Activated CD8-positive, alpha-beta memory T cell treated with anti-CD3 and anti-CD28 coated beads for 48 hours (primary cell): ENCODE results near the gene TMEM108.

ENCODE experiments used
- DNase-seq, 3 experiments: peaks; one replicate each; pipeline ENCODE4 v3.0.0-alpha.2; 2020; ENCODE audit warnings: low read depth in 2 of 3, low spot score in 2 of 3

Gene TMEM108

GRCh38 chr3:133274477-133274876 is 236.3 kb downstream of the TMEM108 start:
- no peak for DNase-seq

DNA sequence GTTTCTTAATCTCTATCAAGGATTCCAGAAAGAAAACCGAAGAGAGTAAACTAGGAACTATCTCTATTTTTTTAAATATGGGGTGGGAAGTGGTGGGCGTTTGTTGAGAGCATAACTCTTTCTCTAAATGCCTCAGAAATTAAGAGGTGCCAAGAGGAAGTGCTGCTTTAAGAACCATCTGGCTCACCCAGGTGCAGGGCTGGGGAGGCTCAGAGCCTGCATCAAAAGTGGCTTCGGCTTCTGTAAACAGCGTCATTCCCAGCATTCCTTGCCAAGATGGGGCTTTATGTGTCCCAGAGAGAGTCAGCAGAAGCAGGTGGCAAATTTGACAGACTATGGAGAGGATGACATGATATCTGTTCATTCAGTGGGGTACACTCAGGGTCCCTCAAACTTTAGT is 238.4 kb downstream of the TMEM108 start:
- DNase-seq: no peak

- no peak for DNase-seq
Measured at GRCh38 chr3:133277813-133278212, 239.6 kb downstream of the TMEM108 start.

DNA sequence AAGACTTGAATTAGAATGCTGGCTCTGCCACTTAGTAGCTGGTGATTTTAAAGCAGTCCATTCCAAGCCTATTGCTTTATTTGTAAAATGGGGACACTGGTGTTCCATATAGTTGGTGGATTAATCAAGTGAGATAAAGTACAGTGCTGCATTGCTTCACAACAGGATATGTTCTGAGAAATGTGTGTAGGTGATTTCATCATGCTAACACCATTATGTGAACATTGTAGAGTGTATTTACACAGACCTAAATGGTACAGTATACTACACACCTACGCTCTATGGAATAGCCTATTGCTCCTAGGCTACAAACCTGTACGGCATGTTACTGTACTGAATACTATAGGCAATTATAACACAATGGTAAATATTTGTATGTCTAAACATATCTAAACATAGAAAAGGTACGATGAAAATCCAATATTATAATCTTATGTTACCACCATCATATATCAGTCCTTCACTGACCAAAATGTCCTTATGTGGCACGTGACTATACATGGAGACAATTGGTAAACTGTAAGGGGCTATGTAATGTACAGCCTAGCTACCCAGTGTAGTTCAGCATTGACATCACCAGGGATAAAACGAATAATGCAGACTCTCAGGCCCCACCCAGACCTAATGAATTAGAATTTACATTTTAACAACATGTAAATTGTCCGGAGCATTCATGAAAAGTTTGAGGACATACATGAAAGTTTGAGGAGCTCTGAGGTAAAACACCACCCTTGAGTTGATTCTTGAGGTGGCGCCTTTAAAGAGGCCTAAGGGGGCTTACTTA is 240.3 kb downstream of the TMEM108 start:
- DNase-seq: no peak

DNA sequence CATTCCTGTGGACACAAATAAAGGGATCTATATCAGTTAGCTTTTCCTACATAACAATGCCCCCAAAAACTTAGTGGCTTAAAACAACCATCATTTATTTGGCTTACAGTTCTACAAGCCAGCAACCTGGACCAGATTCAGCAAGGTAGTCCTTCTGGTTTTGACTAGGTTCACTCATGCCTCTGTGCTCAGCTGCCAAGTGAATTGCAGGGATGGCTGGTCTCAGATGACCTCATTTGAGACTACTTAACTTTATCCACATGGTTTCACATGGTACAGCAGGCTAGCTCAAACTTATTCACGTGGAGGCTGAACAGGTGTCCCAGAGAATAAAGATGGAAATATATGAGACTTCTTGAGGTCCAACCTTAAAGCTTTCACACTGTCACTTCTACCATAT is 242.4 kb downstream of the TMEM108 start:
- no peak for DNase-seq

DNA sequence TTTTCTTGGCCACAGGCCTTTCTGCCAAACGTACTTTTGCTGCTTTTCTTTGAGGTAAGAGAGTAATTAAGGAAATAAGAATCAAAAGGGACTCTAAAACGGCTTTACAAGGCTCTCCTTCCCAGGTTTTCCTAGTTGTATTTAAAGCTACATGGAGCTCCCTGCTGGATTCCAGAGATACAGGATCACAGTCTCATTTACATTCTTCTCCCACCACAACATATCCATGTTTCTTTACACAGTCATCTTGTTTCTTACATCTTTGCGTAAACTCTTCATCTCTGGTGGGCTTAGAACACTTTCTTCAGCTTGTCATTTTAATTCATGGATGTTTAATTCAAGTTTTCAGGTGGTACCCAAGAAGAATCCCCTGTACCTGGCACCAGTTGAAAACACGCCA is 244.0 kb downstream of the TMEM108 start:
- DNase-seq: no peak

DNA sequence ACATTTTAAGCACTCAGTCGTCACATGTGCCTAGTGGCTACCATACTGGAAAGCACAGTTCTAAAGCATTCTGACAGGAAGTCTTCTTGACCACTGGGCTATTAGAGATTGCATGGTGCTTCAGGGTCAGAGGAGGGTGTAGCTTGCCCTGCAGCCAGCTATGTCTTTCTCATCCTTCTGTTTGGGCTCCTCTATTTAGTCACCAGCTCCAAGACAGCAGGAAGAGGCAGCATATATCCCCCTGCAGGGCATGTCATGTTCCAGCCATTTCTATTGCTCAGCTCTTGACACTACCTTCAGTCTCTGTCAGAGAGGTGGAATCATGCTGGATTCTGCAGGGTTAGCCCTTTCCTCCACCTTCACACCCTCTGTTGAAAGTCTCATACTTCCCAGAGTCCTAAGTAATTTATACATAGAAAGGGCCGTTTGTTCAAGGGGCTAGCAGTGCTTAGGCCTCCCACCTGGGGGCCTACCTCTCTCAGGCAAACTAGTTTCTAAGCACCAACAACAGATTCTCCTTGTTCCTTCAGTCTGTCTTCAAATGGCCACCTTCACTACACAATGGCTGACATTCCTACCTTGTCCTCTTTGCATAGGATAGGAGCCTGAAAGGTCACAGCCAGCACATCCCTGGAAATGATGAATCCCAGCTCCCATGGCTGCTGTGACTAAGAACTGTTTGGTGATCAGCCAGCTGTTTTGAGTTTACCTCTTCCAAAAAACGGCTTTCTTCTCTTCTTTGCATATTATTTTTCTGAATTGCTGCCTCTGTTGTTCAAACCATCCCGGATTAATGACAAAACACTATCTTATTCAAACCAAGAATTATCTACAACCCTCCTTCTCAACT is 246.0 kb downstream of the TMEM108 start:
- no peak for DNase-seq

- no peak for DNase-seq
Measured at GRCh38 chr3:133289322-133289721, 251.1 kb downstream of the TMEM108 start.

DNA sequence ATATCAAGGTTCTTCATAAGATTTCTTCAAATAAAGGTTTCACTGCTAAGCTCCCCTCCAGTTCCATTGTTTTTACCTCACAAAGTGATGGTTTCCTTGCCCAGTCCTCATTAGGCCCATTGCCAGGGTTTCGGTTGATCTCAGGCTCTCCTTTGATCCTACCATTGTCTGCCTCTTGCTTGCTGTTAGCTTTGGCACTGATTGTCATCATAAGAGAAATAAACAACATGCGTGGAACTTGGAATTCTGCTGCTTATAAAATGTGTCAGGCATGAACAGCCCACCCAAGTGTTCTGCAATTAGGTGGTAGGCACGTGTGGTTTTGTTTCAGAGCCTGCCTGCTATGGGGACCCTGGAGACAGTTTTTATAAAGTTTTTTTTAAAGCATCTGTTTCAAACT is 254.1 kb downstream of the TMEM108 start:
- DNase-seq: no peak

DNA sequence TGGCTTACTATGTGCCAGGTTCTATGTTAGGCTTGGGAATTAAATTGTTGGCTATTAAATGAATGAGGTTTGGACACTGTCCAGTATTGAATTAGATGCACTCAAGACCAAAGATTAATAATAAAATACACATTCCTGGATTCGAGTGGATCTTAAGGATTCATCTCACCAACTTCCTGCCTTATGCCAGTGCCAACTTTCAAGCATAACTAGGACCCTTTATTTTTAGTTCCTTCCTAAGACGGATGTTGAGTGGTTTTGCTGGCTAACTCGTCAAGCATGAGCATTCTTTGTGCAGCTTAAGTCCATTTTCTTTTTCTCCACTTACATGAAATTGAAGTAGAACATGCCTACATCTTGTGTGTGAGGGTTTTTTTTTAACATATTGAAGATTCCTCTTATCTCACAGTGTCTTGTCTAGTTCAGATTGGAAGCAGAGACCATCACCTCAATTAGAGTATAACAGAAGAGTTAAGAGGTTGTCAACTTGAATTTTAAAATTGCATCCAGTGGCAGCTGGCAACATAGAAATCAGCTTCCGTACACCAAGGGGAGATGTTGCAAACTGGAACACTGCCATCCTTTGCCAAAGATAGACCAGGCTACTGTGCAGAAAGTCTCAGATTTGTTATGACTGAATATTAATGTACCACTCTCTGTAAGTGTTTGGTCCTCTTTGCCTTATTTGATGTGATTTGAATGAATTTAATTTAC is 255.4 kb downstream of the TMEM108 start:
- DNase-seq: no peak

DNA sequence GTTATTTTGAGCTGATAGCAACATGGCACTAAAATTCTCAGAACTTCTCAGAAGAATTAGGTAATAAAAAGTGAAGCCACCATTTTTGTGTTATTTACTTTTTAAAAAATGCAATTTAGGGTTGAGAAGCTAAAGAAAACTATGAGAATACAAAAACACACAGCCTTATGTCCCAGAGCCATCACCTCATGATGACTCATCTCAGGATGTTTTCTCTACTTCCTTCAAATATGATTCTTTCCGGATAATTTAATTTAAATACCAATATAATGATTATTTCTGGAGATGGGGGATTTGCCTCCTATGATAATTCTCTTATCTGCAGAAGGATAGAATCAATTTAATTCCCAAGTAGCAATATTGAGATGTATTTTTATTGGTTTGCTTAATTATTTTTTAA is 256.1 kb downstream of the TMEM108 start:
- DNase-seq: no peak

DNA sequence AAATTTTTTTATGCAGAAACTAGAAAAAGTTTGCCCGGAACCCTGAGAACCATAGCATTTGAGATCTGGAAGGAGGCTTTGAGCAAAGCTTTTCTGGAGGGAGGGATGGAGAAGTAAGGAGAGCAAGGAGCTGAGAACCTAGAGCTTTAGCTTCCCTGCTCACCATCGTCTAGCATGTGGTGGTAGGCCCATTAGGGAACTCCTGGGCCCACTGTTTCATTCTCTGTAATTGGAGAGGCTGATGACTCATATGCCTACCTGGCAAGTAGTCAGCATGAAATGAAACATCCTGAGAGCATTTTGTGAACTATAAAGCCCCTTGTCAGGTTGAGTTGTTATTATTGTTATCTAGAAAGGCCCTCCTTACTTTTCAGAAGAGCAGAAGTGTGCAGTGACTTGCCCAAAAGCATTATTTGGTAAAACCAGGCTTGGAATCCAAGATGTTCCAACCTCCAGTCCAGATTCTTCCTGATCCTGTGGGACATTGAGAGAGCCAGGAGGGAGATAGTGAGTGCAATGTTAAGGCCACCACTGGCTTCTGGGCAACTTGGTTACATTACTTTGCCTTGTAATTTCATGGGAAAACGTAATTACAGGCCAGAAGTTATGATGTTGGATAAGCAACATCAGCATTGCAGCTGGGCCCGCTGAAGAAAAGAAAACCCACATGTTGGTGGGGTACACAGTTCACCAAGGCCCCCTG is 257.2 kb downstream of the TMEM108 start:
- no peak for DNase-seq

GRCh38 chr3:133295944-133296917 is 258.0 kb downstream of the TMEM108 start:
- DNase-seq: no peak

DNA sequence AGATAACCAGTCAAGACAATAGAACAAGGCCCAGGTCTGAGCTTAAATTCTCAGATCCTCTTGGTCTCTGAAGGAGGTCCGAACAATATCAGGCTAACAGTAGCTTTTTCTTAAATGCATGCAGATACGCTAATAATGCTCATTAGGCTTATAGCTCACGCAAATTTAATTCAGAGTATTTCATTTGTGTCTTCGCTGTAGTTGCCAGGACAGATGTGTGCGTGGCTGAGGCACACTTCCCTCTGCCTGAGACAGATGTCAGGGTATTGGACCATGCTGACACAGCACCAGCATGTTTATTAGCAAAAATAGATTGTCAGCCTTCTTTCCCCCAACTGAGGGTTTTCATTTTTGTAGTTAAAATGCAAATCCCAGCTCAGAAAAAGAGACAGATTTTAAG is 258.8 kb downstream of the TMEM108 start:
- no peak for DNase-seq

DNA sequence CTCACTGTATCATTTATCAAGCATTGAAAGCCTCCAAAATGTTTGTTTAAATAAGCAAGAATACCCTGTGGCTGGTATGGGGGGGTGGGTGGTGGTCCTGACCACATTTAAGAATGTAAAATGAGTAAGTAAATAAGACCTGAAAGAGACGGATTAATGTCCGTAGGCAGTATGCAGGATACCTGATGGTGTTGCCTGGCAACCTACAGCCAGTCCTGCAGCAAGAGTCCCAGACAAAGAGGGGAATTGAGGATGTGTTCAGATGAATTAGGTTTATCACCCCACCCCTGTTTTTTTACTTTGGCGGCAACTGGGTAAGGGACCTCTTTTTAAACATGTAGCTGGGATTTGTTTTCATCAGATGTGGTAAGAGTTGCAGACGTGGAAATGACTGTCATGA is 261.9 kb downstream of the TMEM108 start:
- DNase-seq: no peak

GRCh38 chr3:133301194-133301593 is 263.0 kb downstream of the TMEM108 start:
- DNase-seq: no peak

GRCh38 chr3:133301731-133302130 is 263.5 kb downstream of the TMEM108 start:
- DNase-seq: no peak

DNA sequence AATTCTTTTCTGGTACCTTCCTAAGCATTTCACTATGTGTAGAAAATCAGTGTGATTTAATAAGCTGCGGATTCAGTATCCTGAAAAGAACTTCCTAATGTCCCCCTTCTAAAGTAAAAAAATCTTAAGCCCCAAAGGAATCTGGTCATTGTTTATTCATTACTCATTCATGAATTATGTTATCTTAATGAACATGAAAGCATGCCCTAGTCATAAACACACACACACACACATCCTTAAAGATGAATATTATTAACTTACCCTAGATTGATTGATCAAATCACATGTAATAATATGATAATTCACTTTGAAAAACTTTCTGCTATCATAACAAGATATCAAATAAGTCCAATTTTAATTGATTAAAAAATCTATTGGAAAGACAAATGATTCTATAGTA is 265.2 kb downstream of the TMEM108 start:
- DNase-seq: no peak

GRCh38 chr3:133317866-133318265 is 279.7 kb downstream of the TMEM108 start:
- no peak for DNase-seq

DNA sequence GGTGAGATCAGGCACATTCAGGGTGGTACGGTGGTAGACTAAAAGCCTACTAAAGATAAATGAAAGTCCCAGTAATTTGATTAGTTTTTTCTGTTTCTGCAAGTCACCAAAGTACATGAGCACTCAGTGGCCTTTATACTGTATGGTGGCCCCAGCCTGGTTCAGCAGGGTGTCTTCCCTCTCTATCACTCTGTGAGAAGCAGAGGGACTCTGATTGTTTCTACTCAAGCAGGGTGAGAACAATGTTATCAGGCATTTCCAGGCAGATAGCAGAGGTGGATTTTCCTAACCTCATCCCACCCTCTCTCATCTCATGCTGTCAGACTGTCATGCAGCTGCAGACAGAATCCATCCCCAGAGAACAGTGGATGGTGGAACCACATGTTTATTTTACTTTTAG is 290.2 kb downstream of the TMEM108 start:
- DNase-seq: no peak
